HepG2 (cell line): ENCODE results near the gene MCAT. TPM values are rescaled to one million over a fixed set of nuclear protein-coding genes. Genes with fewer than 3 reads are reported as not detected.

Experiments
- ATM ChIP-seq: fragments of 450-650 bp; IDR thresholded peaks from 2 replicates; pipeline ENCODE4 v1.7.1; 2017; ENCODE audit warnings: mild to moderate bottlenecking, borderline replicate concordance
- NAIF1 ChIP-seq: sonication (generic); formaldehyde crosslinking; IDR thresholded peaks from 2 replicates; pipeline ENCODE4 v1.5.0; 2020; ENCODE audit warnings: mild to moderate bottlenecking, missing genetic modification reagents, borderline replicate concordance
- NCOA2 ChIP-seq: sonication (generic); formaldehyde crosslinking; IDR thresholded peaks from 2 replicates; pipeline ENCODE4 v1.8.0; 2022; ENCODE audit warnings: inconsistent platforms
- POLR2AphosphoS2 ChIP-seq: IDR thresholded peaks from 2 replicates; pipeline ENCODE4 v1.6.1; 2011; ENCODE audit warnings: low read depth, low read length, improper control_type of control experiment
- RFXANK ChIP-seq: IDR thresholded peaks from 2 replicates; pipeline ENCODE4 v1.6.1; 2016
- SMARCC2 ChIP-seq: fragments of 450-650 bp; IDR thresholded peaks from 2 replicates; pipeline ENCODE4 v1.6.1; 2017; ENCODE audit warnings: antibody characterized with exemption, mild to moderate bottlenecking
- SMYD3 ChIP-seq: sonication (generic); formaldehyde crosslinking; IDR thresholded peaks from 2 replicates; pipeline ENCODE4 v1.8.1; 2023; ENCODE audit warnings: mild to moderate bottlenecking, missing genetic modification reagents
- ZFP82 ChIP-seq: sonication (generic); formaldehyde crosslinking; IDR thresholded peaks from 2 replicates; pipeline ENCODE4 v1.5.1; 2020; ENCODE audit warnings: mild to moderate bottlenecking, missing genetic modification reagents, borderline replicate concordance
- ZNF781 ChIP-seq: sonication (generic); formaldehyde crosslinking; IDR thresholded peaks from 2 replicates; pipeline ENCODE4 v1.5.1; 2020; ENCODE audit warnings: borderline replicate concordance, mild to moderate bottlenecking, missing genetic modification reagents; ENCODE audit errors: not compliant biosample characterization
- polyA plus RNA-seq, 8 experiments: library from polyadenylated mRNA; depleted of rRNA in 3 of 8; stranded (reverse) in 7 of 8; unstranded in 1 of 8; fragments of >200 nt; fragmentation: Illumina TruSeq in 4 of 8; extraction: Trizol in 4 of 8; gene quantifications; 2 replicates each; pipeline versions ENCODE4 v1.2.1 to v1.2.3, GENCODE V29; 2011 to 2016; ENCODE audit warnings: low read depth in 4 of 8, missing spikeins in 1 of 8, mixed read lengths in 1 of 8; ENCODE audit not compliant: insufficient read depth in 1 of 8
- total RNA-seq, 5 experiments: library from RNA; depleted of rRNA; stranded (reverse); fragments of >200 nt; fragmentation: Illumina TruSeq; extraction: Trizol; gene quantifications; 2 replicates each; pipeline ENCODE4 v1.2.3, GENCODE V29; 2016; ENCODE audit warnings: low read depth in 1 of 5
- TF ChIP-seq, protein P1 (sequence below), 2 experiments: sonication (generic) in 1 of 2; formaldehyde crosslinking in 1 of 2; IDR thresholded peaks; 2 replicates each; pipeline versions ENCODE4 v1.4.0 to v1.6.1; 2018 to 2020; ENCODE audit warnings: missing genetic modification reagents in 2 of 2, borderline replicate concordance in 1 of 2, low read depth in 1 of 2, mild to moderate bottlenecking in 1 of 2, missing biosample characterization in 1 of 2
- TF ChIP-seq, protein P2 (sequence below): sonication (generic); formaldehyde crosslinking; IDR thresholded peaks from 2 replicates; pipeline ENCODE4 v1.5.0; 2020; ENCODE audit warnings: mild to moderate bottlenecking, missing genetic modification reagents
- TF ChIP-seq, protein P3 (sequence below): IDR thresholded peaks from 2 replicates; pipeline ENCODE4 v1.6.1; 2012; ENCODE audit warnings: low read length, improper control_type of control experiment
- TF ChIP-seq, protein P4 (sequence below): sonication (generic); formaldehyde crosslinking; IDR thresholded peaks from 2 replicates; pipeline ENCODE4 v1.5.0; 2020; ENCODE audit warnings: missing genetic modification reagents
- TF ChIP-seq, protein P5 (sequence below): sonication (generic); formaldehyde crosslinking; IDR thresholded peaks from 2 replicates; pipeline ENCODE4 v1.4.0; 2020; ENCODE audit warnings: missing genetic modification reagents
- TF ChIP-seq, protein P6 (sequence below): IDR thresholded peaks from 2 replicates; pipeline ENCODE4 v1.4.0; 2020; ENCODE audit warnings: mild to moderate bottlenecking, missing genetic modification reagents

The MCAT gene
- total and polyA plus RNA-seq, 2 of the 13 experiments (the other 11 are each of a cell fraction or from before 2014, with no cell fraction given) = 9.3 to 16.7 TPM

DNA sequence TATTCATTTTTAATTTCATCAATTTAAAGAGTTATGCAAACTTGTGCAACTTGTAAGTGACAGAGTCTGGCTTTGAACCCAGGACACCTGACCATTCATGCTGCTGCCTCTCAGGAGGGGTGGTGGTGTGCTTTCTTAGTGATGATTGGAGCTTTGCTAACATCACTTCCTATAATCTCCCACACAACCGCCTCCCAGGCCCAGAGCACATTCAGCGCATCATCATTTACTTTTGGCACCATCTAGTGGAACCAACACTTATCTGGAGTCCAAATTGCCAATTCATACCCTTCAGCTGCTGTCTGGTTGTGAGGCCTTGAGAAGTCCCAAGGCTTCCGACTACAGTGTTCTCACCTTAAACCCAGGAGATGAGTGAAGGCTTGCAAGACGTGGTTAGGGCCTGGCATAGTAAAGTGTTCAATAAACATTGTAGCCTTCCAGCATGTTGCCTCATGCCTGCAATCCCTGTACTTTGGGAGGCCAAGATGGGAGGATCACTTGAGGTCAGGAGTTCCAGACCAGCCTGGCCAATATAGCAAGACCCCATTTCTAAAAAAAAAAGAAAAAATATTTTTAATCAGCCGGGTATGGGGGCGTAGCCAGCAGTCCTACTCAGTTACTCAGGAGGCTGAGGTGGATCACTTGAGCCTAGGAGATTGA lies 52.9 kb downstream of the MCAT start (continued):
- TF ChIP-seq, protein P1, sequence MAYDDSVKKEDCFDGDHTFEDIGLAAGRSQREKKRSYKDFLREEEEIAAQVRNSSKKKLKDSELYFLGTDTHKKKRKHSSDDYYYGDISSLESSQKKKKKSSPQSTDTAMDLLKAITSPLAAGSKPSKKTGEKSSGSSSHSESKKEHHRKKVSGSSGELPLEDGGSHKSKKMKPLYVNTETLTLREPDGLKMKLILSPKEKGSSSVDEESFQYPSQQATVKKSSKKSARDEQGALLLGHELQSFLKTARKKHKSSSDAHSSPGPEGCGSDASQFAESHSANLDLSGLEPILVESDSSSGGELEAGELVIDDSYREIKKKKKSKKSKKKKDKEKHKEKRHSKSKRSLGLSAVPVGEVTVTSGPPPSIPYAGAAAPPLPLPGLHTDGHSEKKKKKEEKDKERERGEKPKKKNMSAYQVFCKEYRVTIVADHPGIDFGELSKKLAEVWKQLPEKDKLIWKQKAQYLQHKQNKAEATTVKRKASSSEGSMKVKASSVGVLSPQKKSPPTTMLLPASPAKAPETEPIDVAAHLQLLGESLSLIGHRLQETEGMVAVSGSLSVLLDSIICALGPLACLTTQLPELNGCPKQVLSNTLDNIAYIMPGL (CRISPR knock-in tag; IDR thresholded peaks at IDR 0.05; ENCODE audit: borderline replicate concordance in 1 of 2, low read depth in 1 of 2) = peak; percentile 35 to 75; a peak in 1 of 4 replicates
- no peak for TF ChIP-seq ZNF781
- TF ChIP-seq SMYD3 = no peak
- TF ChIP-seq, protein P2, sequence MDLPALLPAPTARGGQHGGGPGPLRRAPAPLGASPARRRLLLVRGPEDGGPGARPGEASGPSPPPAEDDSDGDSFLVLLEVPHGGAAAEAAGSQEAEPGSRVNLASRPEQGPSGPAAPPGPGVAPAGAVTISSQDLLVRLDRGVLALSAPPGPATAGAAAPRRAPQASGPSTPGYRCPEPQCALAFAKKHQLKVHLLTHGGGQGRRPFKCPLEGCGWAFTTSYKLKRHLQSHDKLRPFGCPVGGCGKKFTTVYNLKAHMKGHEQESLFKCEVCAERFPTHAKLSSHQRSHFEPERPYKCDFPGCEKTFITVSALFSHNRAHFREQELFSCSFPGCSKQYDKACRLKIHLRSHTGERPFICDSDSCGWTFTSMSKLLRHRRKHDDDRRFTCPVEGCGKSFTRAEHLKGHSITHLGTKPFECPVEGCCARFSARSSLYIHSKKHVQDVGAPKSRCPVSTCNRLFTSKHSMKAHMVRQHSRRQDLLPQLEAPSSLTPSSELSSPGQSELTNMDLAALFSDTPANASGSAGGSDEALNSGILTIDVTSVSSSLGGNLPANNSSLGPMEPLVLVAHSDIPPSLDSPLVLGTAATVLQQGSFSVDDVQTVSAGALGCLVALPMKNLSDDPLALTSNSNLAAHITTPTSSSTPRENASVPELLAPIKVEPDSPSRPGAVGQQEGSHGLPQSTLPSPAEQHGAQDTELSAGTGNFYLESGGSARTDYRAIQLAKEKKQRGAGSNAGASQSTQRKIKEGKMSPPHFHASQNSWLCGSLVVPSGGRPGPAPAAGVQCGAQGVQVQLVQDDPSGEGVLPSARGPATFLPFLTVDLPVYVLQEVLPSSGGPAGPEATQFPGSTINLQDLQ (CRISPR knock-in tag) = no peak
- TF ChIP-seq RFXANK (CRISPR knock-in tag) = 0 out of 2 replicates have a peak, but pooled peaks have one; percentile 45
- no peak for TF ChIP-seq ATM
- TF ChIP-seq, protein P3, sequence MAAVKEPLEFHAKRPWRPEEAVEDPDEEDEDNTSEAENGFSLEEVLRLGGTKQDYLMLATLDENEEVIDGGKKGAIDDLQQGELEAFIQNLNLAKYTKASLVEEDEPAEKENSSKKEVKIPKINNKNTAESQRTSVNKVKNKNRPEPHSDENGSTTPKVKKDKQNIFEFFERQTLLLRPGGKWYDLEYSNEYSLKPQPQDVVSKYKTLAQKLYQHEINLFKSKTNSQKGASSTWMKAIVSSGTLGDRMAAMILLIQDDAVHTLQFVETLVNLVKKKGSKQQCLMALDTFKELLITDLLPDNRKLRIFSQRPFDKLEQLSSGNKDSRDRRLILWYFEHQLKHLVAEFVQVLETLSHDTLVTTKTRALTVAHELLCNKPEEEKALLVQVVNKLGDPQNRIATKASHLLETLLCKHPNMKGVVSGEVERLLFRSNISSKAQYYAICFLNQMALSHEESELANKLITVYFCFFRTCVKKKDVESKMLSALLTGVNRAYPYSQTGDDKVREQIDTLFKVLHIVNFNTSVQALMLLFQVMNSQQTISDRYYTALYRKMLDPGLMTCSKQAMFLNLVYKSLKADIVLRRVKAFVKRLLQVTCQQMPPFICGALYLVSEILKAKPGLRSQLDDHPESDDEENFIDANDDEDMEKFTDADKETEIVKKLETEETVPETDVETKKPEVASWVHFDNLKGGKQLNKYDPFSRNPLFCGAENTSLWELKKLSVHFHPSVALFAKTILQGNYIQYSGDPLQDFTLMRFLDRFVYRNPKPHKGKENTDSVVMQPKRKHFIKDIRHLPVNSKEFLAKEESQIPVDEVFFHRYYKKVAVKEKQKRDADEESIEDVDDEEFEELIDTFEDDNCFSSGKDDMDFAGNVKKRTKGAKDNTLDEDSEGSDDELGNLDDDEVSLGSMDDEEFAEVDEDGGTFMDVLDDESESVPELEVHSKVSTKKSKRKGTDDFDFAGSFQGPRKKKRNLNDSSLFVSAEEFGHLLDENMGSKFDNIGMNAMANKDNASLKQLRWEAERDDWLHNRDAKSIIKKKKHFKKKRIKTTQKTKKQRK = no peak
- TF ChIP-seq, protein P4, sequence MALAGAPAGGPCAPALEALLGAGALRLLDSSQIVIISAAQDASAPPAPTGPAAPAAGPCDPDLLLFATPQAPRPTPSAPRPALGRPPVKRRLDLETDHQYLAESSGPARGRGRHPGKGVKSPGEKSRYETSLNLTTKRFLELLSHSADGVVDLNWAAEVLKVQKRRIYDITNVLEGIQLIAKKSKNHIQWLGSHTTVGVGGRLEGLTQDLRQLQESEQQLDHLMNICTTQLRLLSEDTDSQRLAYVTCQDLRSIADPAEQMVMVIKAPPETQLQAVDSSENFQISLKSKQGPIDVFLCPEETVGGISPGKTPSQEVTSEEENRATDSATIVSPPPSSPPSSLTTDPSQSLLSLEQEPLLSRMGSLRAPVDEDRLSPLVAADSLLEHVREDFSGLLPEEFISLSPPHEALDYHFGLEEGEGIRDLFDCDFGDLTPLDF (CRISPR knock-in tag) = no peak
- TF ChIP-seq, protein P5, sequence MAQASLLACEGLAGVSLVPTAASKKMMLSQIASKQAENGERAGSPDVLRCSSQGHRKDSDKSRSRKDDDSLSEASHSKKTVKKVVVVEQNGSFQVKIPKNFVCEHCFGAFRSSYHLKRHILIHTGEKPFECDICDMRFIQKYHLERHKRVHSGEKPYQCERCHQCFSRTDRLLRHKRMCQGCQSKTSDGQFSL (CRISPR knock-in tag) = no peak
- no peak for TF ChIP-seq POLR2AphosphoS2
- no peak for TF ChIP-seq SMARCC2
- 0 out of 2 replicates have a peak, but pooled peaks have one; percentile 13 for TF ChIP-seq NCOA2 (CRISPR knock-in tag)
- no peak for TF ChIP-seq NAIF1
- TF ChIP-seq ZFP82 (CRISPR knock-in tag) = no peak
- TF ChIP-seq, protein P6, sequence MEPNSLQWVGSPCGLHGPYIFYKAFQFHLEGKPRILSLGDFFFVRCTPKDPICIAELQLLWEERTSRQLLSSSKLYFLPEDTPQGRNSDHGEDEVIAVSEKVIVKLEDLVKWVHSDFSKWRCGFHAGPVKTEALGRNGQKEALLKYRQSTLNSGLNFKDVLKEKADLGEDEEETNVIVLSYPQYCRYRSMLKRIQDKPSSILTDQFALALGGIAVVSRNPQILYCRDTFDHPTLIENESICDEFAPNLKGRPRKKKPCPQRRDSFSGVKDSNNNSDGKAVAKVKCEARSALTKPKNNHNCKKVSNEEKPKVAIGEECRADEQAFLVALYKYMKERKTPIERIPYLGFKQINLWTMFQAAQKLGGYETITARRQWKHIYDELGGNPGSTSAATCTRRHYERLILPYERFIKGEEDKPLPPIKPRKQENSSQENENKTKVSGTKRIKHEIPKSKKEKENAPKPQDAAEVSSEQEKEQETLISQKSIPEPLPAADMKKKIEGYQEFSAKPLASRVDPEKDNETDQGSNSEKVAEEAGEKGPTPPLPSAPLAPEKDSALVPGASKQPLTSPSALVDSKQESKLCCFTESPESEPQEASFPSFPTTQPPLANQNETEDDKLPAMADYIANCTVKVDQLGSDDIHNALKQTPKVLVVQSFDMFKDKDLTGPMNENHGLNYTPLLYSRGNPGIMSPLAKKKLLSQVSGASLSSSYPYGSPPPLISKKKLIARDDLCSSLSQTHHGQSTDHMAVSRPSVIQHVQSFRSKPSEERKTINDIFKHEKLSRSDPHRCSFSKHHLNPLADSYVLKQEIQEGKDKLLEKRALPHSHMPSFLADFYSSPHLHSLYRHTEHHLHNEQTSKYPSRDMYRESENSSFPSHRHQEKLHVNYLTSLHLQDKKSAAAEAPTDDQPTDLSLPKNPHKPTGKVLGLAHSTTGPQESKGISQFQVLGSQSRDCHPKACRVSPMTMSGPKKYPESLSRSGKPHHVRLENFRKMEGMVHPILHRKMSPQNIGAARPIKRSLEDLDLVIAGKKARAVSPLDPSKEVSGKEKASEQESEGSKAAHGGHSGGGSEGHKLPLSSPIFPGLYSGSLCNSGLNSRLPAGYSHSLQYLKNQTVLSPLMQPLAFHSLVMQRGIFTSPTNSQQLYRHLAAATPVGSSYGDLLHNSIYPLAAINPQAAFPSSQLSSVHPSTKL (CRISPR knock-in tag) = peak; percentile 37; the same call in 1 of the 2 replicates
